MM.1S (cell line): ENCODE data around the gene ADARB1.

ENCODE experiments used
- DNase-seq: peaks from one replicate; pipeline ENCODE4 v3.0.0-alpha.2; 2015
- H2AFZ ChIP-seq: fragments of 300-600 bp; sonication (generic); 2 replicates; pipeline ENCODE4 v1.6.0; 2016; ENCODE audit warnings: antibody characterized with exemption, low read length
- H3F3A ChIP-seq: fragments of 300-600 bp; sonication (generic); 2 replicates; pipeline ENCODE4 v1.6.1; 2016; ENCODE audit warnings: mild to moderate bottlenecking, antibody characterized with exemption, low read length, moderate library complexity, mixed read lengths; ENCODE audit not compliant: insufficient read depth
- H3K27ac ChIP-seq: fragments of 300-600 bp; sonication (generic); 2 replicates; pipeline ENCODE4 v1.5.1; 2016; ENCODE audit warnings: mild to moderate bottlenecking, low read length
- H3K27me3 ChIP-seq: fragments of 300-600 bp; sonication (generic); replicated peaks from 2 replicates; pipeline ENCODE4 v1.6.0; 2016; ENCODE audit warnings: low read length; ENCODE audit not compliant: insufficient read depth
- H3K36me3 ChIP-seq: fragments of 300-600 bp; sonication (generic); replicated peaks from 2 replicates; pipeline ENCODE4 v1.6.1; 2016; ENCODE audit warnings: mild to moderate bottlenecking, low read length, mixed read lengths; ENCODE audit not compliant: insufficient read depth
- H3K4me1 ChIP-seq: fragments of 300-600 bp; sonication (generic); 2 replicates; pipeline ENCODE4 v1.6.1; 2016; ENCODE audit warnings: low read length, mixed read lengths
- H3K4me2 ChIP-seq: fragments of 300-600 bp; sonication (generic); 2 replicates; pipeline ENCODE4 v1.6.0; 2016; ENCODE audit warnings: low read depth, low read length
- H3K4me3 ChIP-seq: fragments of 300-600 bp; sonication (generic); 2 replicates; pipeline ENCODE4 v1.5.1; 2016; ENCODE audit warnings: low read length, mixed read lengths
- H3K79me2 ChIP-seq: fragments of 300-600 bp; sonication (generic); 2 replicates; pipeline ENCODE4 v1.6.1; 2016; ENCODE audit warnings: mixed run types, low read length, mixed read lengths
- H3K9ac ChIP-seq: fragments of 300-600 bp; sonication (generic); 2 replicates; pipeline ENCODE4 v1.6.1; 2016; ENCODE audit warnings: low read length, mixed read lengths
- H3K9me2 ChIP-seq: fragments of 300-600 bp; sonication (generic); replicated peaks from 2 replicates; pipeline ENCODE4 v1.6.1; 2016; ENCODE audit warnings: mild to moderate bottlenecking, low read length, mixed read lengths; ENCODE audit not compliant: insufficient read depth
- H3K9me3 ChIP-seq: fragments of 300-600 bp; sonication (generic); replicated peaks from 2 replicates; pipeline ENCODE4 v1.6.1; 2016; ENCODE audit warnings: mild to moderate bottlenecking, low read length, mixed read lengths; ENCODE audit not compliant: insufficient read depth
- H4K20me1 ChIP-seq: fragments of 300-600 bp; sonication (generic); 2 replicates; pipeline ENCODE4 v1.6.1; 2016; ENCODE audit warnings: mild to moderate bottlenecking, low read length, moderate library complexity, mixed read lengths; ENCODE audit not compliant: insufficient read depth
- EZH2 ChIP-seq: fragments of 300-600 bp; sonication (generic); optimal IDR thresholded peaks from 2 replicates; pipeline ENCODE3; 2017; ENCODE audit warnings: low read depth, mild to moderate bottlenecking, antibody characterized with exemption, low read length, mixed read lengths
- EZH2phosphoT487 ChIP-seq: fragments of 300-600 bp; sonication (generic); IDR thresholded peaks from 2 replicates; pipeline ENCODE4 v1.6.1; 2018; ENCODE audit warnings: antibody characterized with exemption, low read length
- TF ChIP-seq, protein P1 (sequence below): fragments of 300-600 bp; sonication (generic); IDR thresholded peaks from 2 replicates; pipeline ENCODE4 v1.5.1; 2016; ENCODE audit warnings: antibody characterized with exemption, low read length, mixed read lengths

The ADARB1 gene

DNA sequence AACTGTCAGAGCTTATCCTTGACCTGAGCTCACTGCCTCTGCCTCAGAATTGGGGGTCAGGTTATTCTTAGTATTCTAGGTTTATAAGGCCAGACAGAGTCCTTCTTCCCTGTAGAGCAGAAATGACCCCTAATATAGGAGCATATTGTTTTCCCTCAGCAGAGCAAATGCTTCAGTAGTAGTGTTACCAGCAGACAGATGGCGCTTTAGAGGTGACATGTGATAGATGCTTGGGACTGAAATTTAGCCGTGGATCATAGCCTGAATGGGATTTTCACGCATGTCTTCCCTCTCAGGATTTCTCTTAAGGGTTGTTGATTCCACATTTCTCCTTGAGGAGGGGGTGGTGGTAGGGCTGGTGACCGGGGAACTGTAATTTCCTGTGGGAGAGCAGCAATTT lies 24.5 kb downstream of the ADARB1 start:
- TF ChIP-seq EZH2phosphoT487: no peak
- TF ChIP-seq, protein P1, sequence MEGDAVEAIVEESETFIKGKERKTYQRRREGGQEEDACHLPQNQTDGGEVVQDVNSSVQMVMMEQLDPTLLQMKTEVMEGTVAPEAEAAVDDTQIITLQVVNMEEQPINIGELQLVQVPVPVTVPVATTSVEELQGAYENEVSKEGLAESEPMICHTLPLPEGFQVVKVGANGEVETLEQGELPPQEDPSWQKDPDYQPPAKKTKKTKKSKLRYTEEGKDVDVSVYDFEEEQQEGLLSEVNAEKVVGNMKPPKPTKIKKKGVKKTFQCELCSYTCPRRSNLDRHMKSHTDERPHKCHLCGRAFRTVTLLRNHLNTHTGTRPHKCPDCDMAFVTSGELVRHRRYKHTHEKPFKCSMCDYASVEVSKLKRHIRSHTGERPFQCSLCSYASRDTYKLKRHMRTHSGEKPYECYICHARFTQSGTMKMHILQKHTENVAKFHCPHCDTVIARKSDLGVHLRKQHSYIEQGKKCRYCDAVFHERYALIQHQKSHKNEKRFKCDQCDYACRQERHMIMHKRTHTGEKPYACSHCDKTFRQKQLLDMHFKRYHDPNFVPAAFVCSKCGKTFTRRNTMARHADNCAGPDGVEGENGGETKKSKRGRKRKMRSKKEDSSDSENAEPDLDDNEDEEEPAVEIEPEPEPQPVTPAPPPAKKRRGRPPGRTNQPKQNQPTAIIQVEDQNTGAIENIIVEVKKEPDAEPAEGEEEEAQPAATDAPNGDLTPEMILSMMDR: peak; percentile 75
- TF ChIP-seq EZH2: no peak
- Histone ChIP-seq H3F3A (no peaks in the 10 kb centered on the region), H3K36me3 (no peaks in the 10 kb centered on the region), H4K20me1 (no peaks in the 10 kb centered on the region), H3K9ac (no peak overlapping the region), H2AFZ (no peak overlapping the region), H3K9me2 (no peaks in the 10 kb centered on the region), H3K4me1 (no peaks in the 10 kb centered on the region), H3K27ac (no peak overlapping the region), H3K79me2 (no peaks in the 10 kb centered on the region), H3K9me3 (no peaks in the 10 kb centered on the region), H3K27me3 (peaks cover 97% of the 10 kb centered on the region), H3K4me2 (no peak overlapping the region), H3K4me3 (no peak overlapping the region)
- peak; percentile 44 for DNase-seq

DNA sequence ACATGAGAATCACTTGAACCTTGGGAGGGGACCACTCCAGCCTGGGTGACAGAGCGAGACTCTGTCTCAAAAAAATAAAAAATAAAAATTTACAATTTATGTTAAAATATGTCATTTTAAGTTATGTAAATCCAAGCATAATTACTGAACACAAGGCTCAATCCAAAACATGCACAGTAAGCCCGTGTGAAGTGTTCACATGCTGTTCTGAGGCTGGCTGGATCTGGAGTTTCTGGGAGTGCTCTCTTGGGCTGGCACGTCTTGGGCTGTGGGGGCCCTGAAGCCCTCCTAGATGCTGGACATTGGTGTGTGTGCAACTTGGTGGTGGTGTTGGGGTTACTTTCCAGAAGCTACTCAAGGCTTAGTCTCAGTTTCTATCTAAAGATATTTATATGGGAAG lies 25.2 kb downstream of the ADARB1 start:
- Histone ChIP-seq H3K9ac (no peak overlapping the region), H3K9me3 (no peaks in the 10 kb centered on the region), H3K4me2 (no peak overlapping the region), H3K4me1 (no peaks in the 10 kb centered on the region), H4K20me1 (no peaks in the 10 kb centered on the region), H3K4me3 (no peak overlapping the region), H3K36me3 (no peaks in the 10 kb centered on the region), H3K9me2 (no peaks in the 10 kb centered on the region), H2AFZ (no peak overlapping the region), H3K27ac (no peak overlapping the region), H3K27me3 (peaks cover 97% of the 10 kb centered on the region), H3K79me2 (no peaks in the 10 kb centered on the region), H3F3A (no peaks in the 10 kb centered on the region)
- DNase-seq: no peak
- TF ChIP-seq, protein P1: no peak
- TF ChIP-seq EZH2phosphoT487: no peak
- no peak for TF ChIP-seq EZH2

DNA sequence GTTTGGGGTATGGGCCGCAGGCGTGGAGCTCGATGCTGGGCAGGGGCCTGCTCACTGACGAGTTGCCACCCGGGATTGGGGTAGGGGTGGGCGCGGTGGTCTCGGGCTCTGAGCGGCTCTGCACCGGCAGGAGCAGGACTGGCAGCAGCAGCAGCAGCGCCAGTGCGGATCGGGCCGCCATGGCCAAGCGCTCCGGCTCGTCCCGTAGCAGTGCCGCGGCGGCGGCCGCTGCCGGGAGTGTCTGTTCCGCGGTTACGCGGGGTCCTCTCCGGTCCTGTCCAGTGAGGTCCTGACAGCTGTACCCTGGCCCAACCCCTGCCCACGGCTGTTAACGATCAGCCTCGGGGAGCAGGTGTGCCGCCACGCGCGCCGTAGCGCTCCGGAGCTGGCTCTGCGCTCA lies 26.5 kb downstream of the ADARB1 start:
- no peak for DNase-seq
- H3K4me1 ChIP-seq: no peaks in the 10 kb centered on the region
- no peaks in the 10 kb centered on the region for H3K9me2 ChIP-seq
- H3K79me2 ChIP-seq: no peaks in the 10 kb centered on the region
- H3F3A ChIP-seq: no peaks in the 10 kb centered on the region
- no peaks in the 10 kb centered on the region for H3K36me3 ChIP-seq
- no peaks in the 10 kb centered on the region for H3K9me3 ChIP-seq
- H3K4me2 ChIP-seq: no peak overlapping the region
- H3K4me3 ChIP-seq: no peak overlapping the region
- H3K27me3 ChIP-seq: peaks cover 96% of the 10 kb centered on the region
- TF ChIP-seq EZH2 (no peak), EZH2phosphoT487 (no peak)
- TF ChIP-seq, protein P1: no peak
- no peak overlapping the region for H3K9ac ChIP-seq
- no peak overlapping the region for H2AFZ ChIP-seq
- no peak overlapping the region for H3K27ac ChIP-seq
- no peaks in the 10 kb centered on the region for H4K20me1 ChIP-seq
